Astrocyte of the spinal cord (primary cell): ENCODE data around the gene RPL23.
A peak's percentile ranks its signal among the peaks of the same experiment; 100 is the strongest.

Experiments
- DNase-seq: peaks from one replicate; pipeline ENCODE4 v3.0.0; 2011; ENCODE audit warnings: low read depth, low spot score
- H3K4me3 ChIP-seq: 2 replicates; pipeline ENCODE4 v1.5.1; 2011; ENCODE audit warnings: low read depth, mild to moderate bottlenecking, low read length, moderate library complexity
- CTCF ChIP-seq: IDR thresholded peaks from 2 replicates; pipeline ENCODE4 v1.5.1; 2012; ENCODE audit warnings: low read depth, mild to moderate bottlenecking, low read length, inconsistent platforms
- in situ Hi-C: cut with HindIII; loops from 2 replicates; pipeline ENCODE4 v1.10.0; 2017; ENCODE audit warnings: low sequenced_read_pairs

RPL23 gene

DNA sequence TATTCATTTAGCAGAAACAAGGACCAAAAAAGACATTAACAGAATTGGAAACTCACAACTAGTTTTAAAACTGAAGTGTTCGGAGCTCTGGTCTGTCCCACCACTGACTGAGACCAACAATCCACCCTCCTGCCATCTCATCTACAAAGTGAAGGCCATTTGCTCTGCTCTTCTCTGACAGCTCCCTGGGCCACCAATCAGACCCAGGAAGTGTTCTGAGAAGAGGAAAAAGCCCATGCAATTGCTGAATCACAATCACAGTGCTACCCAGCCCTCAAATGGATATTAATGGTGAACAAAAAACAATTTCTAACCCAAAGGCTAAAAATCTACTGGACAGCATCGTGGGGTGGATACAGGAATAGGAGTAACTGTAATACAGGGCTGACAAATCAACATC, 2.1 kb downstream of the RPL23 start:
- peak overlapping the region; percentile 97 for H3K4me3 ChIP-seq
- in situ Hi-C loops = no loop called here
- no peak for DNase-seq
- no peak for TF ChIP-seq CTCF

DNA sequence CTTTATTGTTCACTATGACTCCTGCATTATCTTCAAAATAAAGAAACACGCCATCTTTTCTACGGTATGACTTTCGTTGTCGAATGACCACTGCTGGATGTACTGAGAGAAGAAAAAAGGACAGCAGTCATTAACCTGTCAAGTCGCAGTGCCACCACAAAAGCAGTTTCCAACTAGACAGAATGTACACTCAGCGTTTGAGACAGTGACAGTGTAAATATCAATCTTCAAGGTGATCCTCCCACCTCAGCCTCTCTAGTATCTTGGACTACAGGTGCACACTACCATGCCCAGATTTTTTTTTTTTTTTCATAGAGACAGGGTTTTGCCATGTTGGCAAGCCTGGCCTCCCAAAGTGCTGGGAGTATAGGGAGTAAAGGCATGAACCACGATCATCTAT, 3.1 kb downstream of the RPL23 start:
- H3K4me3 ChIP-seq = no peak overlapping the region
- in situ Hi-C loops = no loop called here
- no peak for TF ChIP-seq CTCF
- DNase-seq = no peak

GRCh38 chr17:38848939-38849605, 4.4 kb downstream of the RPL23 start:
- no peak overlapping the region for H3K4me3 ChIP-seq
- no peak for TF ChIP-seq CTCF
- in situ Hi-C loops = no loop called here
- no peak for DNase-seq

GRCh38 chr17:38848557-38848891, 5.0 kb downstream of the RPL23 start:
- H3K4me3 ChIP-seq = no peak overlapping the region
- in situ Hi-C loops = no loop called here
- no peak for DNase-seq
- no peak for TF ChIP-seq CTCF

DNA sequence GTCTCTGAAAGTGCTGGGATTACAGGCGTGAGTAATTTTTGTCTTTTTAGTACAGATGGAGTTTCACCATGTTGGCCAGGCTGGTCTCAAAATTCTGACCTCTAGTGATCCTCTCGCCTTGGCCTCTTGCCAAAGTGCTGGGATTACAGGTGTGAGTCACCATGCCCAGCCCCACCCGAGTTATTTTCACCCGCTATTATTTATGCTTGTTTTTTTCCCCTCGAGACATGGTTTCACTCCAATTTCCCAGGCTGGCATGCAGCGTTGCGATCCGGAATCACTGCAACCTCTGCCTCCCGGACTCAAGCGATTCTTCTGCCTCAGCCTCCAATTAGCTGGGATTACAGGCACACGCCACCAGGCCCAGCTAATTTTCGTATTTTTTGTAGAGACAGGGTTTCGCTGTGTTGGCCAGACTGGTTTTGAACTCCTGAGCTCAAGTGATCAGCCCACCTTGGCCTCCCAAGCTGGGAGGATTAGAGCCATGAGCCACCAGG, 9.2 kb downstream of the RPL23 start:
- in situ Hi-C loops = no loop called here
- TF ChIP-seq CTCF = no peak
- no peak overlapping the region for H3K4me3 ChIP-seq
- no peak for DNase-seq

GRCh38 chr17:38825762-38826247, 27.7 kb downstream of the RPL23 start:
- H3K4me3 ChIP-seq = peak overlapping the region; percentile 99
- TF ChIP-seq CTCF = no peak
- DNase-seq = no peak
- in situ Hi-C loops = no loop called here
